PC-9 (cell line): Measurements from ENCODE around the gene CROCC2.

ENCODE experiments used
- CTCF ChIP-seq: fragments of 200-600 bp; sonication (generic); conservative IDR thresholded peaks from 2 replicates; pipeline ENCODE4 v1.6.1; 2017; ENCODE audit warnings: mixed run types, antibody characterized with exemption, mild to moderate bottlenecking, moderate library complexity
- EZH2 ChIP-seq: fragments of 200-600 bp; sonication (generic); IDR thresholded peaks from 2 replicates; pipeline ENCODE4 v1.8.0; 2017; ENCODE audit warnings: antibody characterized with exemption, low read depth

GRCh38 chr2:241014764-241015163 is 108.6 kb downstream of the CROCC2 start:
- no peak for TF ChIP-seq EZH2
- no peak for TF ChIP-seq CTCF
